Measurements from ENCODE around the gene FUT3. TPM values are rescaled to one million over a fixed set of nuclear protein-coding genes. Genes with fewer than 3 reads are reported as not detected.

The FUT3 gene
- total RNA-seq, 2 donors from 2014 or later, result 260 to 272 TPM

DNA sequence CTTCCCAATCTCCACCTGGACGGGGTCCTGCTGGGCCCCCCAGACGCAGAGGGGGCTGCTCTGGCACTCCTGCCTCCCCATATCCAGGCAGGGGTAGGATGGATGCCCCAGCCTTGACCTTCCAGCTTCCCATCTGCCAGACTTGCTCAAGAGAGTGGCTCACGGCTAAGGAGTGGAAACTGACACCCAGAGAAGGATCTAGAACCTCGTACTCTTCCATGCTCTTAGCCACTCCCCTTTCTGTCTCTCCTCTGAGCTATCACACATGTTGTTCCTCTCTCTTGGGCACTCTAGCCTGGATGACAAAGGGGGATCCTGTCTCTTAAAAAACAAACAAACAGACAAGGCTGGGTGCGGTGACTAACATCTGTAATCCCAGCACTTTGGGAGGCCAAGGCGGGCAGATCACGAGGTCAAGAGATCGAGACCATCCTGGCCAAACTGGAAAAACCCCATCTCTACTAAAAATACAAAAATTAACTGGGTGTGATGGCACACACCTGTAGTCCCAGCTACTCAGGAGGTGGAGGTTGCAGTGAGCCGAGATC, 31.2 kb upstream of the FUT3 start:
- Histone ChIP-seq H3K27ac (no peak overlapping the region), H3K36me3 (no peaks in the 10 kb centered on the region), H3K4me3 (no peak overlapping the region), H3K9ac (ENCODE audit: low read depth in 2 of 2, low read length in 2 of 2) (no peak overlapping the region), H3K27me3 (no peaks in the 10 kb centered on the region), H3K4me1 (no peaks in the 10 kb centered on the region), H3K9me3 (no peaks in the 10 kb centered on the region)
- no peak for DNase-seq
- intact Hi-C loops (cut with DNase I), result no loop called here
- TF ChIP-seq, protein P1, sequence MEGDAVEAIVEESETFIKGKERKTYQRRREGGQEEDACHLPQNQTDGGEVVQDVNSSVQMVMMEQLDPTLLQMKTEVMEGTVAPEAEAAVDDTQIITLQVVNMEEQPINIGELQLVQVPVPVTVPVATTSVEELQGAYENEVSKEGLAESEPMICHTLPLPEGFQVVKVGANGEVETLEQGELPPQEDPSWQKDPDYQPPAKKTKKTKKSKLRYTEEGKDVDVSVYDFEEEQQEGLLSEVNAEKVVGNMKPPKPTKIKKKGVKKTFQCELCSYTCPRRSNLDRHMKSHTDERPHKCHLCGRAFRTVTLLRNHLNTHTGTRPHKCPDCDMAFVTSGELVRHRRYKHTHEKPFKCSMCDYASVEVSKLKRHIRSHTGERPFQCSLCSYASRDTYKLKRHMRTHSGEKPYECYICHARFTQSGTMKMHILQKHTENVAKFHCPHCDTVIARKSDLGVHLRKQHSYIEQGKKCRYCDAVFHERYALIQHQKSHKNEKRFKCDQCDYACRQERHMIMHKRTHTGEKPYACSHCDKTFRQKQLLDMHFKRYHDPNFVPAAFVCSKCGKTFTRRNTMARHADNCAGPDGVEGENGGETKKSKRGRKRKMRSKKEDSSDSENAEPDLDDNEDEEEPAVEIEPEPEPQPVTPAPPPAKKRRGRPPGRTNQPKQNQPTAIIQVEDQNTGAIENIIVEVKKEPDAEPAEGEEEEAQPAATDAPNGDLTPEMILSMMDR (IDR thresholded peaks at IDR 0.05), result no peak

GRCh38 chr19:5881543-5882299, 30.5 kb upstream of the FUT3 start:
- Histone ChIP-seq H3K4me1 (no peaks in the 10 kb centered on the region), H3K9me3 (no peaks in the 10 kb centered on the region), H3K9ac (ENCODE audit: low read depth in 2 of 2, low read length in 2 of 2) (no peak overlapping the region), H3K4me3 (no peak overlapping the region), H3K27ac (no peak overlapping the region), H3K27me3 (no peaks in the 10 kb centered on the region), H3K36me3 (no peaks in the 10 kb centered on the region)
- TF ChIP-seq, protein P1 (IDR thresholded peaks at IDR 0.05), result no peak
- intact Hi-C loops (cut with DNase I), result no loop called here
- DNase-seq, result no peak

DNA sequence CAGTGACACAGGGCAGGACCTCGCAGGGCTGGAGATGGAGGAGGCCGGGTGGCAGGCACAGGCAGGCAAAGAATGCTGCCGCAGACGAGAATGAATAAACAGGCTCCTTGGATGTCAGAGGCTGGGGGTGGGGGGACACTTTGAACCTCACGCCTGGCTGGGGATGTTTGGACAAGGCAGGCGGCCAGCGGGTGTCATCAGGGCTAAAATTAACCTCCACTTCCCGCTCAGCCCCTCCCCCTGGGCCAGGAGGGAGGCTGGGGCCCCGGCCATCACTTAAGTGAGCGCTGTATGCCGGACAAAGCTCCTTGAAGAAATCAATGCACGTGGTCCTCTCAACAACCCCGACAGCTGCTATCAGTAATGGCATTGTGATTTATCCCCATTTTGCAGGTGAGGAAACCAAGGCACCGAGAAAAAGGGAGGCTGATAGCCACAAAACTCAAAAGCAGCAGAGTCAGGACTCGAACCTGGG, 29.4 kb upstream of the FUT3 start:
- H3K4me3 ChIP-seq, result no peak overlapping the region
- no peaks in the 10 kb centered on the region for H3K27me3 ChIP-seq
- H3K36me3 ChIP-seq, result no peaks in the 10 kb centered on the region
- H3K9me3 ChIP-seq, result no peaks in the 10 kb centered on the region
- no peak overlapping the region for H3K27ac ChIP-seq
- TF ChIP-seq, protein P1 (IDR thresholded peaks at IDR 0.05), result no peak
- no peaks in the 10 kb centered on the region for H3K4me1 ChIP-seq
- intact Hi-C loops (cut with DNase I), result no loop called here
- peak; percentile 44 for DNase-seq
- H3K9ac ChIP-seq (ENCODE audit: low read depth in 2 of 2, low read length in 2 of 2), result no peak overlapping the region

GRCh38 chr19:5880196-5880595, 28.9 kb upstream of the FUT3 start:
- DNase-seq, result no peak
- Histone ChIP-seq H3K27me3 (no peaks in the 10 kb centered on the region), H3K9ac (ENCODE audit: low read depth in 2 of 2, low read length in 2 of 2) (peak overlapping the region in 1 of 2 donors; percentile 12), H3K9me3 (no peaks in the 10 kb centered on the region), H3K27ac (no peak overlapping the region), H3K4me3 (no peak overlapping the region), H3K4me1 (no peaks in the 10 kb centered on the region), H3K36me3 (no peaks in the 10 kb centered on the region)
- intact Hi-C loops (cut with DNase I), result no loop called here
- TF ChIP-seq, protein P1 (IDR thresholded peaks at IDR 0.05), result no peak

- H3K4me3 ChIP-seq, result no peak overlapping the region
- no peak overlapping the region for H3K27ac ChIP-seq
- intact Hi-C loops (cut with DNase I), result no loop called here
- no peaks in the 10 kb centered on the region for H3K27me3 ChIP-seq
- H3K9ac ChIP-seq (ENCODE audit: low read depth in 2 of 2, low read length in 2 of 2), result no peak overlapping the region
- no peaks in the 10 kb centered on the region for H3K4me1 ChIP-seq
- no peaks in the 10 kb centered on the region for H3K36me3 ChIP-seq
- no peak for DNase-seq
- TF ChIP-seq, protein P1 (IDR thresholded peaks at IDR 0.05), result no peak
- H3K9me3 ChIP-seq, result no peaks in the 10 kb centered on the region
Observed at GRCh38 chr19:5877882-5878281, 26.6 kb upstream of the FUT3 start.

Data from colonic mucosa (tissue), 4 donors.